Measurements from ENCODE around the gene MRAS. TPM values are rescaled to one million over a fixed set of nuclear protein-coding genes. Genes with fewer than 3 reads are reported as not detected.

The MRAS gene
- total RNA-seq, 2 donors from 2014 or later, result 2.2 to 4.5 TPM

- intact Hi-C loops (cut with DNase I), result no loop called here
- Histone ChIP-seq H3K4me3 (no peak overlapping the region), H3K4me1 (no peaks in the 10 kb centered on the region)
Observed at GRCh38 chr3:138440121-138440521, 91.7 kb downstream of the MRAS start.

GRCh38 chr3:138440596-138440995, 92.2 kb downstream of the MRAS start:
- no peak overlapping the region for H3K27ac ChIP-seq
- intact Hi-C loops (cut with DNase I), result no loop called here
- no peak for DNase-seq
- no peaks in the 10 kb centered on the region for H3K36me3 ChIP-seq
- H3K9me3 ChIP-seq, result no peaks in the 10 kb centered on the region
- no peak overlapping the region for H3K4me3 ChIP-seq
- H3K27me3 ChIP-seq, result peaks cover 6% of the 10 kb centered on the region
- no peak for TF ChIP-seq CTCF (IDR thresholded peaks at IDR 0.05)
- no peaks in the 10 kb centered on the region for H3K4me1 ChIP-seq
- no peak overlapping the region for H3K9ac ChIP-seq (ENCODE audit: low read depth in 2 of 2, low read length in 2 of 2)

More at GRCh38 chr3:138440121-138440521, 91.7 kb downstream of the MRAS start:
- Histone ChIP-seq H3K9ac (ENCODE audit: low read depth in 2 of 2, low read length in 2 of 2) (no peak overlapping the region), H3K27ac (no peak overlapping the region), H3K36me3 (no peaks in the 10 kb centered on the region), H3K27me3 (peaks cover 11% of the 10 kb centered on the region), H3K9me3 (no peaks in the 10 kb centered on the region)
- no peak for TF ChIP-seq CTCF (IDR thresholded peaks at IDR 0.05)
- DNase-seq, result no peak

- Histone ChIP-seq H3K4me3 (no peak overlapping the region), H3K27ac (no peak overlapping the region), H3K9me3 (no peaks in the 10 kb centered on the region), H3K9ac (ENCODE audit: low read depth in 2 of 2, low read length in 2 of 2) (no peak overlapping the region), H3K36me3 (no peaks in the 10 kb centered on the region), H3K4me1 (no peaks in the 10 kb centered on the region), H3K27me3 (no peaks in the 10 kb centered on the region)
- TF ChIP-seq CTCF (IDR thresholded peaks at IDR 0.05), result no peak
- no peak for DNase-seq
- intact Hi-C loops (cut with DNase I), result no loop called here
Observed at GRCh38 chr3:138441256-138441655, 92.9 kb downstream of the MRAS start.

GRCh38 chr3:138441742-138442141, 93.4 kb downstream of the MRAS start:
- intact Hi-C loops (cut with DNase I), result no loop called here
- H3K9ac ChIP-seq (ENCODE audit: low read depth in 2 of 2, low read length in 2 of 2), result no peak overlapping the region
- no peak for TF ChIP-seq CTCF (IDR thresholded peaks at IDR 0.05)

GRCh38 chr3:138442433-138442832, 94.1 kb downstream of the MRAS start:
- no peaks in the 10 kb centered on the region for H3K36me3 ChIP-seq
- intact Hi-C loops (cut with DNase I), result no loop called here
- DNase-seq, result no peak
- no peaks in the 10 kb centered on the region for H3K27me3 ChIP-seq
- no peaks in the 10 kb centered on the region for H3K4me1 ChIP-seq
- no peak overlapping the region for H3K4me3 ChIP-seq
- TF ChIP-seq CTCF (IDR thresholded peaks at IDR 0.05), result no peak
- no peaks in the 10 kb centered on the region for H3K9me3 ChIP-seq
- no peak overlapping the region for H3K27ac ChIP-seq
- H3K9ac ChIP-seq (ENCODE audit: low read depth in 2 of 2, low read length in 2 of 2), result no peak overlapping the region

More at GRCh38 chr3:138441742-138442141, 93.4 kb downstream of the MRAS start:
- Histone ChIP-seq H3K9me3 (no peaks in the 10 kb centered on the region), H3K36me3 (no peaks in the 10 kb centered on the region), H3K27ac (no peak overlapping the region), H3K4me3 (no peak overlapping the region), H3K27me3 (no peaks in the 10 kb centered on the region), H3K4me1 (no peaks in the 10 kb centered on the region)
- no peak for DNase-seq

- no peak for DNase-seq
- Histone ChIP-seq H3K4me1 (no peaks in the 10 kb centered on the region), H3K27ac (no peak overlapping the region), H3K9me3 (no peaks in the 10 kb centered on the region), H3K27me3 (no peaks in the 10 kb centered on the region), H3K9ac (ENCODE audit: low read depth in 2 of 2, low read length in 2 of 2) (no peak overlapping the region), H3K4me3 (no peak overlapping the region), H3K36me3 (no peaks in the 10 kb centered on the region)
- no peak for TF ChIP-seq CTCF (IDR thresholded peaks at IDR 0.05)
- intact Hi-C loops (cut with DNase I), result no loop called here
Observed at GRCh38 chr3:138443091-138443490, 94.7 kb downstream of the MRAS start.
